Natural killer cell (primary cell): Measurements from ENCODE around the gene ESRRG. TPM values are rescaled to one million over a fixed set of nuclear protein-coding genes. Genes with fewer than 3 reads are reported as not detected.

Experiments used
- ATAC-seq, 3 donors: fragments of 150-1000 bp in 2 of 3; fragments of 200-7000 bp in 1 of 3; cut with Tn5 transposase; 1 replicate in 1 of 3; 2 replicates in 2 of 3; pipeline ENCODE4 v1.10.0; 2021; ENCODE audit warnings: mild to moderate bottlenecking in 2 of 3, moderate library complexity in 2 of 3
- DNase-seq, 2 donors: peaks; one replicate each; pipeline versions ENCODE4 v3.0.0 to v3.0.0-alpha.2; 2013 to 2021; ENCODE audit warnings: mixed read lengths in 1 of 2
- H3K27ac ChIP-seq: one replicate; pipeline ENCODE4 v1.5.1; 2013; ENCODE audit warnings: mild to moderate bottlenecking, low read length
- H3K27me3 ChIP-seq: one replicate; pipeline ENCODE4 v1.6.1; 2013; ENCODE audit warnings: low read length; ENCODE audit not compliant: control insufficient read depth, insufficient read depth
- H3K36me3 ChIP-seq: one replicate; pipeline ENCODE4 v1.6.1; 2013; ENCODE audit warnings: low read length; ENCODE audit not compliant: control insufficient read depth, insufficient read depth
- H3K4me1 ChIP-seq: one replicate; pipeline ENCODE4 v1.6.1; 2013; ENCODE audit warnings: low read length; ENCODE audit not compliant: control insufficient read depth, insufficient read depth
- H3K4me3 ChIP-seq: one replicate; pipeline ENCODE4 v1.5.1; 2013; ENCODE audit warnings: low read length
- H3K9me3 ChIP-seq: one replicate; pipeline ENCODE4 v1.6.1; 2013; ENCODE audit warnings: low read length; ENCODE audit not compliant: control insufficient read depth, insufficient read depth
- H3K27ac Mint-ChIP-seq, 2 donors: one replicate each; pipeline ENCODE4 v1.8.0; 2022; ENCODE audit warnings: mild to moderate bottlenecking in 2 of 2, mixed read lengths in 2 of 2, moderate library complexity in 1 of 2
- H3K27me3 Mint-ChIP-seq, 2 donors: one replicate each; pipeline ENCODE4 v1.8.0; 2022; ENCODE audit warnings: low read depth in 2 of 2, mixed read lengths in 2 of 2
- H3K36me3 Mint-ChIP-seq: one replicate; pipeline ENCODE4 v1.8.0; 2022; ENCODE audit warnings: mixed read lengths
- H3K4me1 Mint-ChIP-seq, 2 donors: one replicate each; pipeline ENCODE4 v1.8.0; 2022; ENCODE audit warnings: mixed read lengths in 2 of 2
- H3K4me3 Mint-ChIP-seq: one replicate; pipeline ENCODE4 v1.8.0; 2022; ENCODE audit warnings: mild to moderate bottlenecking, moderate library complexity, mixed read lengths
- H3K9me3 Mint-ChIP-seq, 2 donors: one replicate each; pipeline ENCODE4 v1.8.0; 2022; ENCODE audit warnings: mixed read lengths in 2 of 2
- CTCF ChIP-seq: fragments of 200-600 bp; IDR thresholded peaks from one replicate; pipeline ENCODE4 v1.8.0; 2022; ENCODE audit warnings: antibody characterized with exemption
- WGBS: methylation state at CpG from one replicate; pipeline ENCODE4 v1.1.7; 2013; ENCODE audit warnings: missing lambda C conversion rate; ENCODE audit not compliant: insufficient coverage; 5-methylcytosine and 5-hydroxymethylcytosine counted together
- intact Hi-C: fragments of 100-400 bp; cut with micrococcal nuclease; formaldehyde crosslinking; loops from one replicate; pipeline ENCODE4 v1.14.2; 2022
- total RNA-seq, 4 donors: library from RNA; stranded (reverse); fragments of 120-200 nt in 1 of 4; gene quantifications; one replicate each; pipeline versions ENCODE4 v1.2.3 to v1.2.4, GENCODE V29; 2013 to 2022

Gene ESRRG
- total RNA-seq, 3 donors from 2014 or later (not counting 1 experiment from before 2014, with no cell fraction given) = not detected

- TF ChIP-seq CTCF = no peak
- no peaks in the 10 kb centered on the region for H3K4me1 Mint-ChIP-seq
- ATAC-seq = no peak
Observed at GRCh38 chr1:216483672-216484401, 239.4 kb downstream of the ESRRG start.

DNA sequence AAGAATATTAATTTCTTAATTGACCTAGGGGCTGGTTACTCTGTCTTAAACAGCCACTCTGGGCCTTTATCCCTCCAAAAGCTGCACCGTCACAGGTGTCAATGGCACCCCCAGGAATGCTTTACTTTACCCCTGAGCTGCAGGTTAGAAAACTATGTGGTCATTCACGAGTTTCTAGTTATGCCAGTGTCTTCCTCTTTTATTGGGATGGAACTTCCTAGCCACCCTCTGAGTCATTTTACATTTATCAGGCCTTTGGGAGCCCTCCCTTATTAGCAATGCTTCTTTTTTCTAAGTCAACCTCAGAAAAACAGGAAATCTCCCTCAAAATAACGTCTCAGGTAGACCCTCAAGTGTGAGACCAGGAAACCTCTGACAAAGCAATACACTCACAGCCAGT lies 240.6 kb downstream of the ESRRG start:
- H3K4me3 Mint-ChIP-seq = no peak overlapping the region
- no peak for TF ChIP-seq CTCF
- no peaks in the 10 kb centered on the region for H3K4me1 Mint-ChIP-seq
- H3K4me1 ChIP-seq = no peaks in the 10 kb centered on the region
- H3K36me3 Mint-ChIP-seq = peaks cover 24% of the 10 kb centered on the region
- no peaks in the 10 kb centered on the region for H3K27me3 ChIP-seq
- H3K4me3 ChIP-seq = no peak overlapping the region
- WGBS = 44% methylated on average over 3 of the region's 3 CpGs
- no peaks in the 10 kb centered on the region for H3K36me3 ChIP-seq
- ATAC-seq = no peak
- H3K27ac ChIP-seq = no peak overlapping the region
- no peaks in the 10 kb centered on the region for H3K27me3 Mint-ChIP-seq
- intact Hi-C loops = no loop called here
- no peak for DNase-seq
- H3K27ac Mint-ChIP-seq = no peak overlapping the region
- H3K9me3 ChIP-seq = no peaks in the 10 kb centered on the region
- peaks cover 13 to 15% of the 10 kb centered on the region in 2 donors for H3K9me3 Mint-ChIP-seq

More at GRCh38 chr1:216483672-216484401, 239.4 kb downstream of the ESRRG start:
- Mint-ChIP-seq H3K27me3 (no peaks in the 10 kb centered on the region), H3K36me3 (peaks cover 21% of the 10 kb centered on the region), H3K27ac (no peak overlapping the region), H3K4me3 (no peak overlapping the region), H3K9me3 (peaks cover 13 to 15% of the 10 kb centered on the region in 2 donors)
- no peaks in the 10 kb centered on the region for H3K9me3 ChIP-seq
- 100% methylated on average over 1 of the region's 1 CpG for WGBS
- no peaks in the 10 kb centered on the region for H3K36me3 ChIP-seq
- DNase-seq = no peak
- H3K27me3 ChIP-seq = no peaks in the 10 kb centered on the region
- intact Hi-C loops = no loop called here
- H3K4me1 ChIP-seq = no peaks in the 10 kb centered on the region
- H3K4me3 ChIP-seq = no peak overlapping the region
- no peak overlapping the region for H3K27ac ChIP-seq

GRCh38 chr1:216478238-216478637 lies 245.0 kb downstream of the ESRRG start:
- no peak for TF ChIP-seq CTCF
- H3K36me3 Mint-ChIP-seq = peaks cover 18% of the 10 kb centered on the region
- WGBS = 92% methylated on average over 7 of the region's 8 CpGs
- Histone ChIP-seq H3K4me1 (no peaks in the 10 kb centered on the region), H3K9me3 (no peaks in the 10 kb centered on the region), H3K36me3 (no peaks in the 10 kb centered on the region), H3K27me3 (no peaks in the 10 kb centered on the region), H3K27ac (no peak overlapping the region), H3K4me3 (no peak overlapping the region)
- H3K4me1 Mint-ChIP-seq = no peaks in the 10 kb centered on the region
- ATAC-seq (no peak), DNase-seq (no peak)
- intact Hi-C loops = no loop called here
- H3K4me3 Mint-ChIP-seq = no peak overlapping the region
- H3K9me3 Mint-ChIP-seq = peaks cover 14 to 22% of the 10 kb centered on the region in 2 donors
- no peaks in the 10 kb centered on the region for H3K27me3 Mint-ChIP-seq
- no peak overlapping the region for H3K27ac Mint-ChIP-seq

DNA sequence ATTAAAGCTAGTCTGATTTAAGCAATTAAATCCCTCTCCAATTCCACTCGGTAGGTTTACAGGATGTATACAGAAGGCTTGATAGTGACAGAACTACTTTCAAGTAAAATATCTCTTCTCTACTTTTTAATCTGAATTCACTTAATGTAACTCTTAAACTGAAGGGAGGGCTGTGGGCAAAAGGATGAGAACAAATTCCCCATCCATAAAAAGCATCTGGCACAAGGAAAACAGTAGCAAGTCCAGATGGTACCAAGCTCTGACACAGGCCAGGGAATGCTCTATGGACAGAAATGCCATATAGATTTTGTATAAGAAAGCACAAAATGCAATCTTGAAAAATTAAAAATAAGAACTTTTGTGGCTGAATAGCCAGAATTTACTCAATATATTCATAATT lies 246.9 kb downstream of the ESRRG start:
- Mint-ChIP-seq H3K9me3 (peaks cover 15 to 21% of the 10 kb centered on the region in 2 donors), H3K27me3 (no peaks in the 10 kb centered on the region), H3K36me3 (peaks cover 14% of the 10 kb centered on the region), H3K4me3 (no peak overlapping the region), H3K27ac (no peak overlapping the region), H3K4me1 (no peaks in the 10 kb centered on the region)
- intact Hi-C loops = no loop called here
- ATAC-seq (no peak), DNase-seq (no peak)
- no CpG with 5 or more reads among the region's 1 CpG for WGBS
- Histone ChIP-seq H3K27ac (no peak overlapping the region), H3K9me3 (no peaks in the 10 kb centered on the region), H3K36me3 (no peaks in the 10 kb centered on the region), H3K4me1 (no peaks in the 10 kb centered on the region), H3K27me3 (no peaks in the 10 kb centered on the region), H3K4me3 (no peak overlapping the region)
- no peak for TF ChIP-seq CTCF
